IgD-negative memory B cell (primary cell): ENCODE results near the gene ZNF536. TPM values are rescaled to one million over a fixed set of nuclear protein-coding genes. Genes with fewer than 3 reads are reported as not detected.

Source experiments
- H3K27ac Mint-ChIP-seq, 3 donors: one replicate each; pipeline ENCODE4 v1.8.0; 2020 to 2022; ENCODE audit warnings: mild to moderate bottlenecking in 3 of 3, mixed read lengths in 3 of 3, moderate library complexity in 1 of 3
- H3K27me3 Mint-ChIP-seq: one replicate; pipeline ENCODE4 v1.8.0; 2021; ENCODE audit warnings: mixed read lengths
- H3K36me3 Mint-ChIP-seq: one replicate; pipeline ENCODE4 v1.8.0; 2020; ENCODE audit warnings: mild to moderate bottlenecking, mixed read lengths
- H3K4me1 Mint-ChIP-seq, 3 donors: one replicate each; pipeline ENCODE4 v1.8.0; 2020 to 2022; ENCODE audit warnings: mixed read lengths in 3 of 3, mild to moderate bottlenecking in 1 of 3
- H3K4me3 Mint-ChIP-seq, 4 donors: one replicate each; pipeline ENCODE4 v1.8.0; 2020 to 2022; ENCODE audit warnings: mild to moderate bottlenecking in 4 of 4, mixed read lengths in 4 of 4, moderate library complexity in 3 of 4
- H3K9me3 Mint-ChIP-seq, 3 donors: one replicate each; pipeline ENCODE4 v1.8.0; 2020 to 2021; ENCODE audit warnings: mixed read lengths in 3 of 3, mild to moderate bottlenecking in 1 of 3
- polyA plus RNA-seq: library from polyadenylated mRNA; unstranded; fragments of 300-500 nt; fragmentation: Illumina TruSeq; gene quantifications from one replicate; pipeline ENCODE4 v1.2.3, GENCODE V29; 2021

Gene ZNF536
- not detected for polyA plus RNA-seq

DNA sequence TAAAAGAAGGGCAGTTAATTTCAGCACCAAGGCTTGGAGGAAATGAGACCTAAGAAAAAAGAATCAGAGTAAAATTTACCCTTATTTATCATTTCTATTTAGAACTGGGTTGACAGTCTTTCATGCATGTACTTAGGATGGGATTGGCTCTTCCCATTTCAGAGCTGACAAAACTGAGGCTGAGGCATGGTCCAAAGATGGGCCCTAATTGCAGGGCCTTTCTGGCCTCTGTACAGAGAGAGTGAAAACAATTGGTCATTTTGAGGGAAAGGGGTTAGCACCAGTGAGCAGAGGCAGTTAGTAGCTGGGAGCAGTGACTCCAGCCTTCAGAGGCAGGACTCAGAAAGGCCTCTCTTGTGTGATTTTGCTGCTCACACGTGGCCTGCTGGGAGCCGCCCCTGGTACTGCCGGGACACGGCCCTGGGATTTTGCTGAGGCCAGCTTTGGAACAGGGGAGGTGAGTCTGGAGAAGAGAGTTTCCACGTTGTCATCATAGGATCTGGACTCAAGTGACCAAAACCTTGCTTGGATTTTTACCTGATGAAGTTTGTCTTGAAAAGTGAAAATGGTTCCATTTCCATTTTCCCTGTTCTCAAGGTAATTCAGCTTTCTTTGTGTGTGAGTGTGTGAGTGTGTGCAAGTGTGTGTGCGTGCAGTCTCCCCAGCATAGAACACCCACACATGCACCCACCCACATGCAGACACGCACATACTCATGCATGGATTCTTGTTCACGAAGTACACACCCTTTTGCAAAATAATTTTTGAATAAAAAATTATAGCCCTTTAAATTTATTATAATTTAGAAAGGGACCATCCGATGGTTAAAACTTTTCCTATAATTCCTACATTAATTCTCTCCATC, at the start of gene ZNF536:
TSS of gene ZNF536 (plus strand) at position 425 of the 865 bp plus-strand sequence. CDS start 71,179 bp downstream, outside the sequence.
- peaks cover 0 to 2% (median 0%) of the 10 kb centered on the region in 3 donors for H3K4me1 Mint-ChIP-seq
- no peak within 1 kb of the TSS for H3K4me3 Mint-ChIP-seq
- H3K27ac Mint-ChIP-seq: no peak within 1 kb of the TSS
- peaks cover 0 to 1% (median 0%) of the 10 kb centered on the region in 3 donors for H3K9me3 Mint-ChIP-seq
- peaks cover 9% of the 10 kb centered on the region for H3K27me3 Mint-ChIP-seq
- H3K36me3 Mint-ChIP-seq: no peaks in the 10 kb centered on the region

DNA sequence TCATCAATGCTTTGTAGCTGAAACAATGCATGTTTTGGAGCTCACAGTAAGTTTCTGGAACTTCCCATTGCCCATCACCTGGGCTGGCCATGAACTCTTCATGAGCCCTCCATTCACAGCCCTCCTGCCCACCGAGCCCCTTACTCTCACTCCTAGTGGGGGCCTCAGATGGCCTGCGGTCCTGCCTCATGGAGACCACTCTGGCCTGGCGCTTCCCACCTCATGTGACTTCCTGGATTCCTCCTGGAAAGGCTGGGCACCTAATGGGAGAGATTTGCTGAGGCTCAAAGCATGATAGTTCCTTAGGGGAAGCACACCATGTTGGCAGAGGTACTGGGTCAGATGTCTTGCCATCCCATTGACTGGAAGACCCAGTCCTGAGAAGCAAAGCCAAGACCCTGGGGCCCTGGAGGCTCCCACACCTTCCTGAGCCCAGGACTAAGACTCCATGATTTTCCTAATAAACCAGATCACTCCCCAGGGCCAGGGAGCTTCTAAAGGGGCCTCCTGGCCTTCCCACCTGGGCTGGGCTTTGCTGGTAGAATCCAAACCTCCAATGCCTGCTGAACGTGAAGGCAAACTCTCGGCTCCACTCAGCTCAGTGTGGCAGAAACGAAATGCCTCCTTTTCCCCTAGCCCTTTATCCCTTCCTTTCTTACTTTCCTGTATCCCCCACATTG, 49.4 kb upstream of the ZNF536 start:
- no peaks in the 10 kb centered on the region for H3K36me3 Mint-ChIP-seq
- no peak overlapping the region for H3K4me3 Mint-ChIP-seq
- no peak overlapping the region for H3K27ac Mint-ChIP-seq
- H3K27me3 Mint-ChIP-seq: no peaks in the 10 kb centered on the region
- H3K4me1 Mint-ChIP-seq: no peaks in the 10 kb centered on the region
- peaks cover 1 to 4% (median 3%) of the 10 kb centered on the region in 3 donors for H3K9me3 Mint-ChIP-seq

DNA sequence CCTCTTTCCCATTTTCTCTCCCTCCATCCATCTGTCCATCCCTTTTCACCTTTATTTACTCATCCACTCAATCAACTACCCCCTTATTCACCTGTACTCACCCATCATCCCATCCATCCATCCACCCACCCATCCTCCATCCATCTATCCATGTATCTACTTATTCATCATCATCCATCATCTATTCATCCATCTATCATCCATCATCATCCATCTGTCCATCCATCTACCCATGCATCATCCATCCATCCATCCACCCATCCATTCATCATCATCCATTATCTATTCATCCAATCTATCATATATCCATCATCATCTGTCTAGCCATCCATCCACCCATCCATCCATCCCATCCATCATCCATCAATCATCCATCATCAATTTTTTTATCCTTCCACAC, 48.3 kb upstream of the ZNF536 start:
- Mint-ChIP-seq H3K27me3 (no peaks in the 10 kb centered on the region), H3K36me3 (no peaks in the 10 kb centered on the region), H3K4me1 (no peaks in the 10 kb centered on the region), H3K4me3 (no peak overlapping the region), H3K27ac (no peak overlapping the region), H3K9me3 (peaks cover 1 to 4% (median 3%) of the 10 kb centered on the region in 3 donors)

DNA sequence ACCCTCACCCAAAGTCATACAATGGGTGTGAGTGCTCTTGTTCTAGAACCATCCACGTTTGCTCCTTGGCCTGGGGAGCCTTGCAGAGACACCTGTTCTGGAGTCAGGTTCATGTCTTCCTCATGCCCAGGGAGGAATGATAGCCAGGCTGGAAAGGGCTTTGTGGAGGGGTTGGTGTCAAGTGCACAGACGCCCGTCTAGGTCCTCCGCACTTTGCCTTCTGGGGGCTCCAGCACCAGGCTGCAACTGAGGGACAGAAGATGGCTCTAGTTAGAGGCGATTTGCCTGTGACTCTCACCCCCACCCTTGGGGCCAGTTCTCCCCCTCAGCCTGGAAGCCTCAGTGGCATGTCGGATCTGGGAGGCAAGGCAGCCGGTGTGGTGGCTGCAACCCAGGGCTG, 47.2 kb upstream of the ZNF536 start:
- no peak overlapping the region for H3K27ac Mint-ChIP-seq
- no peak overlapping the region for H3K4me3 Mint-ChIP-seq
- no peaks in the 10 kb centered on the region for H3K27me3 Mint-ChIP-seq
- H3K4me1 Mint-ChIP-seq: no peaks in the 10 kb centered on the region
- H3K36me3 Mint-ChIP-seq: no peaks in the 10 kb centered on the region
- peaks cover 1 to 4% (median 3%) of the 10 kb centered on the region in 3 donors for H3K9me3 Mint-ChIP-seq

DNA sequence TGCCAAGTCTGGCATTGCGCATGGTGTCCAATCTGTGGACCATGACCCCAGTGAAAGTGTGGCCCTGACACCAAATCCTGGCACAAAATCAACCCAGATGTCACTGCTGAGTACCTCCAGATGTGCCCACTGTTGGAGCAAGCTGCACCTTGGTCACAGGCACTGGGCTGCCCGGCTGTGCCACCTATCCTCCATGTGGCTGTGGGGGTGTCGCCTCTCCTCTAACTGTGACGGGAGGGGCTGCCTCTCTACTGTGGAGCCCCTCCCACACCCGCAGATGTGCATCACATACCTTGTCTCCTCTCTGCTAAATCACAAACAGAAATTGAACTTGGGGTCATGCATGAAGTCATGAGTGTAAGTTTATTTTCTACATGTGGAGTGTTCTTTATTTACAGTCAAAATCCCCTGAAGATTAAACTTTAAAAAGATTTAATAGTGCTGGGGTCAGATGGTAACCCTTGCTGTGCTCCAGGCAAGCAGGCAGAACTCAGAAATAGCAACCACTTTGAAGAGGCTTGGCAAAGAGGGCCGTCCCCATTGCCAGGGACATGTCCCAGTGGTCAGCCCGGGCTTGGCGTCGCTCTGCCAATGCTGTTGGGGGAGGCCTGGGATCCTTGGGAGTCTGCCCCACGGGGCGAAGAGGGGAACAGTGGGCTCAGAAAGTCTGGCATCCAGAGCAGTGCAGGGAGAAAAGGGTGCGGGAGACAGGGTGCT, 46.4 kb upstream of the ZNF536 start:
- H3K27me3 Mint-ChIP-seq: no peaks in the 10 kb centered on the region
- H3K36me3 Mint-ChIP-seq: no peaks in the 10 kb centered on the region
- H3K4me3 Mint-ChIP-seq: no peak overlapping the region
- H3K4me1 Mint-ChIP-seq: no peaks in the 10 kb centered on the region
- H3K9me3 Mint-ChIP-seq: peaks cover 1 to 4% (median 3%) of the 10 kb centered on the region in 3 donors
- H3K27ac Mint-ChIP-seq: no peak overlapping the region

DNA sequence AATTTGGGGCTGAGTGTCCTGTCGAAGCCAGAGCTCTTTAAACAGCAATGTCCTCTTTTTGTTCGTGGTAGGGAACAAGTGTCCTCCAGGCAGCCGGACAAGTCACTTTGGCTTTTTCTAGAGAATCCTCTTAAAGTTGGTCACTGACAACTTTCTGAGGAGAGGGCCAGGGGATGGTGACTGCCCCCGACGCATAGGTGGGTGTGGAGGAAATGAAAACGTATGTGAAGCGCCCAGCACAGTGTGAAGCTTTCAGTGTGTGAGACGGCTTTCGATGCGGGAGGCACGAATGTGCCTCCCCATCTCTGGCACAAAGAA, 45.8 kb upstream of the ZNF536 start:
- Mint-ChIP-seq H3K4me1 (no peaks in the 10 kb centered on the region), H3K9me3 (peaks cover 1 to 4% (median 3%) of the 10 kb centered on the region in 3 donors), H3K36me3 (no peaks in the 10 kb centered on the region), H3K27me3 (no peaks in the 10 kb centered on the region), H3K4me3 (no peak overlapping the region), H3K27ac (no peak overlapping the region)

DNA sequence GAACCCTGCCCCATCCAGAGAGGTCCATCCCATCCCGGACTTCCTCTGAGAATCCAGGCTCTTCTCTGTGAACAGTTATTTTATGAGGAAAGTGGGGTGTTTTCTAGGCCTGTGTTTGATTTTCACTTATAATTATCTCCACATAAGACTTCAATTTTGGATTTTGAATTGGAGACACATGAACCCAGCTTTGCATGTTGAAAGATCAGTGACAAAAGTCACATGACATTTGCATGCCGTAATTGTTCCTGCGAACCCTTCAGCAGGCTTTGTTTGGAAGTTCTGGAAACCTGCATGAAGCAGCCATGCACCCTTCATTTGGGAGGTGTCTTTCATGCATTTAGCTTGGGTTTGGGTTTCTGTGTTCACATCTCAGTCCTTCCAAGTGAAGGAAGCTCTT, 44.9 kb upstream of the ZNF536 start:
- Mint-ChIP-seq H3K27me3 (no peaks in the 10 kb centered on the region), H3K27ac (no peak overlapping the region), H3K4me3 (no peak overlapping the region), H3K36me3 (no peaks in the 10 kb centered on the region), H3K9me3 (peaks cover 1 to 5% (median 4%) of the 10 kb centered on the region in 3 donors), H3K4me1 (peaks cover 0 to 2% (median 0%) of the 10 kb centered on the region in 3 donors)

DNA sequence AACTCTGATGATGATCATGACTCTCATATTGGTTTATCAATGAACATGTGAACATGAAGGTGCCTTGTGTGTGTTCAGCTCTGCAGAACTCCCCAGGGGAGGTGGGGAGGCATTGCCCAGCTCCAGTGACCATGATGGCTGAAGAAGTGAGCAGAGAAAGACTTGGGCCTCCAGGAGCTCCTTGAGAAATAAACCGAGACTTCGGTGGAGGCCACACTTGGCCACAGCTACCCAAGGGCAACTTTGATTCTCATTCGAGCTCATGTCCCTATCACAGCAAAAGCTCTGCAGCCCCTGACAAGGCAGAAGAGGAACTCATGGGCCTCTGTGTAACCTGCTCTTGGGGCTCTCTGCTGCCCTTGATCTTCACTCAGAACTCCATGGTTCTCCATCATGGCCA, 44.1 kb upstream of the ZNF536 start:
- peaks cover 0 to 2% (median 0%) of the 10 kb centered on the region in 3 donors for H3K4me1 Mint-ChIP-seq
- no peak overlapping the region for H3K4me3 Mint-ChIP-seq
- H3K36me3 Mint-ChIP-seq: no peaks in the 10 kb centered on the region
- no peaks in the 10 kb centered on the region for H3K27me3 Mint-ChIP-seq
- H3K9me3 Mint-ChIP-seq: peaks cover 1 to 5% (median 4%) of the 10 kb centered on the region in 3 donors
- H3K27ac Mint-ChIP-seq: no peak overlapping the region

DNA sequence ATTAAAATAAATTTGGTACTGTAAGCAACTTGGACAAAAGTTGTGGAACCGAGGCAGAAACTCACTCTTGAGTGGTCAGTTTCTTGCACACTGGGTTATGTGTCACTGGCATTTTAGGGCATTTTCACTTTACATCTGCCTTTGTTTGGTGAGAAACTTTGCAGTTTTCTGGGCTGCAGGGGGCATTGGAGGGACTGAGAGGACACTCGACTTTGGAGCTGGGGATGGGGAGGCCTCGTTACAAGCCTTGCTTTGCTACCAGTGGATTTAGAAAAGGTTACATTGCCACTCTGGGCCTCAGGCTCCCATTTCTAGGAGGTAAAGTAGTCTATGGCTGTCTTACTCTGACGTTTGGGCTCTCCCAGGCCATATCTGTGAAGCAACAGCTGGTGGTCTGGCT, 41.9 kb upstream of the ZNF536 start:
- Mint-ChIP-seq H3K27me3 (no peaks in the 10 kb centered on the region), H3K4me3 (no peak overlapping the region), H3K9me3 (peaks cover 0 to 2% (median 0%) of the 10 kb centered on the region in 3 donors), H3K27ac (no peak overlapping the region), H3K4me1 (peaks cover 0 to 2% (median 0%) of the 10 kb centered on the region in 3 donors), H3K36me3 (no peaks in the 10 kb centered on the region)

DNA sequence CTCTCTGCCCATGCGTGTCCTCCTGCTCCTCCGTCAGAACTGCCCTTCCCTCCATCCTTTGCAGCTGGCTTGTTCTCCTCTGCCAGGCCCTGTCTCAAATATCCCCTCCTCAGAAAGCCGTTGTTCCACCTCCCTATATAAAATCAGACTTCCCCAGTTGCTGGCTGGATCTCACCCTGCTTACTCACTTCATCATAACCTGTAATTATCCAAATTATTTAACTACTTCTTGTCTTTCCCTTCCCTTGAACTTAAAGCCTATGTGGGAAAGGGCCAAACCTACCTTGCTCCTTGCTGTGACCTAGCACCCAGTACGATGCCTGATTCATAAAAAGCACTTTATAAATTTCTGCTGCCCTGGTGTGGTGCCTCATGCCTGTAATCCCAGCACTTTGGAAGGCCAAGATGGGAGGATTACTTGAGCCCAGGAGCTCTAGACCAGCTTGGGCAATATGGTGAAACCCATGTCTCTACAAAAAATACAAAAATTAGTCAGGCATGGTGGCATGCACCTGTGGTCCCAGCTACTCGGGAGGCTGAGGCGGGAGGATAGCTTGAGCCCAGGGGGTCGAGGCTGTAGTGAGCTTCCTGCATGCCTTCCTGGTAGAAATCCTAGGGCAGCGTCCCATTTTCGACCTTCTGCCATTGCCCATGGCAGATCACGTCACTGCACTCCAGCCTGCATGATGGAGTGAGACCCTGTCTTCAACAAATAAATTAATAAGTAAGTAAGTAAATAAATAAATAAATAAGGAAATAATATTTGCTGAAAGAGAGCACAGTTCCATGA, 39.5 kb upstream of the ZNF536 start:
- H3K4me3 Mint-ChIP-seq: no peak overlapping the region
- no peaks in the 10 kb centered on the region for H3K27me3 Mint-ChIP-seq
- no peak overlapping the region for H3K27ac Mint-ChIP-seq
- H3K4me1 Mint-ChIP-seq: peaks cover 0 to 2% (median 0%) of the 10 kb centered on the region in 3 donors
- peaks cover 0 to 2% (median 0%) of the 10 kb centered on the region in 3 donors for H3K9me3 Mint-ChIP-seq
- no peaks in the 10 kb centered on the region for H3K36me3 Mint-ChIP-seq

DNA sequence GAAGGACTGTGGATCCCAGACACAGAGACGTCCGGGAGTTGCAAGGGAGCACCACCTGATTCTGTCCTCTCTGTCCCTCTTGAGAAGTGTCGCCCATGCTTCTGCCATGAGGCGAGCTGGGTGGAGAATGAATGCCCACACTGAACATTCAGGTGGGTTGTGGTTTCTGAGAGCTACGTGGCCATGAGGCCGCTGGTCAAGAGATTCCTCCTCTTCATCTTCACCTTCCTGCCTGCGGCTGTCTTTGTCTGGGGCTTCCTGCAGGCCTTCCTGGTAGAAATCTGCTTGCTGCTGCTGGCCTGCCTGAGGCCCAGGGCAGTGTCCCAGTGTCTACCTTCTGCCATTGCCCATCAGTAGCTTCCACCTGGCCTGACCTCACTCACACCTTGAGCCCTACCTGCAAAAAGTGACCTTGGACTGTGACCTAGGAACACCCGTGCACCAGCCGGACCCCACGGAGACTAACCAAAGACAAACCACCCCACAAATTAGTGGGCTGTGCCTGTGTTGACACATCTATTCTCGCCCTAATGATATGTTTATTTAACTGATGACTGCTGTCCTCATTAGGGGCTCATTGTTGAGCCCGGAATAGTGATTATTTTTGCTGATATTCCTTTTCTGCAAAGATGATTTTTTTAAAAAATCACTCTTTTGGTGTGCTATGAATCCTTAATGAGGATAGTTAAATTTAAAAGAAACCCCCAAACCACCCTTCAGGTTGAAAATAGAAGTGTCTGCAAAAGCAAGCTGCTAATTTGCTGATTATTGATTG, 38.7 kb upstream of the ZNF536 start:
- Mint-ChIP-seq H3K9me3 (peaks cover 0 to 2% (median 0%) of the 10 kb centered on the region in 3 donors), H3K4me3 (no peak overlapping the region), H3K27me3 (no peaks in the 10 kb centered on the region), H3K27ac (no peak overlapping the region), H3K4me1 (peaks cover 0 to 2% (median 0%) of the 10 kb centered on the region in 3 donors), H3K36me3 (no peaks in the 10 kb centered on the region)

DNA sequence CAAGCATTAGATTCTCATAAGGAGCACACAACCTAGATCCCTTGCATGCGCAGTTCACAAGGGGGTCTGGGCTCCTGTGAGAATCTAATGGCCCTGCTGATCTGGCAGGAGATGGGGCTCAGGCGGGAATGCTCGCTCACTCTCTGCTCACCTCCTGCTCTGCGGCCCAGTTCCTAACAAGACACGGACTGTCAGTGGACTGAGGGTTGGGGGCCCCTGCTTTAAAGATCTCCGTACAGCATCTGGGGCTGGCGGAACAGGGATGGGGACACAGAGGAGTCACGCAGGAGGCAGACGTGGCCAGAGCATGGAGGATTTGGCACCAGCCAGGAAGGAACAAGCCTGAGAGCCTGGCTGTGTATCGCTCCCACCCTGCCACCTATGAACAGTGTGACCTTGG, 37.3 kb upstream of the ZNF536 start:
- Mint-ChIP-seq H3K27me3 (no peaks in the 10 kb centered on the region), H3K36me3 (no peaks in the 10 kb centered on the region), H3K4me3 (no peak overlapping the region), H3K9me3 (peaks cover 0 to 2% (median 0%) of the 10 kb centered on the region in 3 donors), H3K27ac (no peak overlapping the region), H3K4me1 (peaks cover 0 to 2% (median 0%) of the 10 kb centered on the region in 3 donors)

DNA sequence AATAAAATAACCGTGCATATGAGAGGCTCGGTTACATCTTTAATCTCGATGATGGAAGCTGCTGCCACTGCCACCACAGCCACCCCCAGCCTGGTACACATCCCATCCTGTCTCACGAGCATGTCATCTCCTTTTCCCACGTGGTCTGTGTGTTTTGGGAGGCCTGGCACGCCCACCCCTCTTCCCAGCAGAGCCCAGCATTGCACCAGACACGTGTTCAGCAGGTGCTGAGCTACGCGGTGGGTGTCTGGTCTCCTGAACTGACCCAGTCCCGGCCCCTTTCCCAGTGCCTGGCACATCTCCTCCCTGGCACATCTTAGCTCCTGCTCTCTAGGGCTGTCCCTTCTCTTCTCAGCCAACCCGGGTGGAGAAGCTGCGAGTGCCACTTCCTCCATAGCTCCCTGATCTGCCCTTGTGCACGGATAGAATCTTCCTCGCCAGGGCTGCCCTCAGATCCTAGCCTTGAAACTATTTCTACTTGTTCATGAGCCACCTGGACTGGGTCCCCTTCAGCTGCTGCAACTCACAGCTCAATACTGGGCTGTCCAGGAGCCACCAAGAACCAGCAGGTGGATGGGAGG, 36.8 kb upstream of the ZNF536 start:
- H3K4me3 Mint-ChIP-seq: no peak overlapping the region
- no peaks in the 10 kb centered on the region for H3K36me3 Mint-ChIP-seq
- peaks cover 0 to 2% (median 0%) of the 10 kb centered on the region in 3 donors for H3K4me1 Mint-ChIP-seq
- H3K27ac Mint-ChIP-seq: no peak overlapping the region
- peaks cover 0 to 2% (median 0%) of the 10 kb centered on the region in 3 donors for H3K9me3 Mint-ChIP-seq
- H3K27me3 Mint-ChIP-seq: no peaks in the 10 kb centered on the region
